Measurements from ENCODE around the gene DLGAP4. TPM values are rescaled to one million over a fixed set of nuclear protein-coding genes. Genes with fewer than 3 reads are reported as not detected.

DLGAP4 gene
- total and polyA plus RNA-seq, 9 donors: 18.2 to 75.9 (median 53.1) TPM

DNA sequence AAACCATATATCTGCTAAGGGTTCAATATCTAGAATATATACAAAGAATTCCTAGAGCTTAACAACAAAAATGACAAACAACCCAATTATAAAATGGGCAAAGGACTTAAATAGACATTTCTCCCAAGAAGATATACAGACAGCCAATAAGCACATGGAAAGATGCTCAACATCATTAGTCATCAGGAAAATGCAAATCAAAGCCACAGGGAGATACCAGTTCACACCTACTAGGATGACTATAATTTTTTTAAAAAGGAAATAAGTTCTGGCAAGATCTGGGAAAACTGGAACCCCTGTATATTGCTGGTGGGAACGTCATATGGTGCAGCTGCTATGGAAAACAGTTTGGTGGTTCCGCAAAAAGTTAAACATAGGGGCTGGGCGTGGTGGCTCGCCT, 119.0 kb downstream of the DLGAP4 start:
- WGBS, 3 donors: 45 to 63% (median 54%) methylated on average over 4 of the region's 4 CpGs
- H3K36me3 ChIP-seq: no peaks in the 10 kb centered on the region
- TF ChIP-seq POLR2A (IDR thresholded peaks at IDR 0.05): no peak
- TF ChIP-seq, protein P1, sequence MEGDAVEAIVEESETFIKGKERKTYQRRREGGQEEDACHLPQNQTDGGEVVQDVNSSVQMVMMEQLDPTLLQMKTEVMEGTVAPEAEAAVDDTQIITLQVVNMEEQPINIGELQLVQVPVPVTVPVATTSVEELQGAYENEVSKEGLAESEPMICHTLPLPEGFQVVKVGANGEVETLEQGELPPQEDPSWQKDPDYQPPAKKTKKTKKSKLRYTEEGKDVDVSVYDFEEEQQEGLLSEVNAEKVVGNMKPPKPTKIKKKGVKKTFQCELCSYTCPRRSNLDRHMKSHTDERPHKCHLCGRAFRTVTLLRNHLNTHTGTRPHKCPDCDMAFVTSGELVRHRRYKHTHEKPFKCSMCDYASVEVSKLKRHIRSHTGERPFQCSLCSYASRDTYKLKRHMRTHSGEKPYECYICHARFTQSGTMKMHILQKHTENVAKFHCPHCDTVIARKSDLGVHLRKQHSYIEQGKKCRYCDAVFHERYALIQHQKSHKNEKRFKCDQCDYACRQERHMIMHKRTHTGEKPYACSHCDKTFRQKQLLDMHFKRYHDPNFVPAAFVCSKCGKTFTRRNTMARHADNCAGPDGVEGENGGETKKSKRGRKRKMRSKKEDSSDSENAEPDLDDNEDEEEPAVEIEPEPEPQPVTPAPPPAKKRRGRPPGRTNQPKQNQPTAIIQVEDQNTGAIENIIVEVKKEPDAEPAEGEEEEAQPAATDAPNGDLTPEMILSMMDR (IDR thresholded peaks at IDR 0.05): no peak
- no peak for TF ChIP-seq EP300 (IDR thresholded peaks at IDR 0.05)
- H3K27me3 ChIP-seq: no peaks in the 10 kb centered on the region
- no peaks in the 10 kb centered on the region for H3K4me1 ChIP-seq (ENCODE audit: insufficient read depth)
- no peaks in the 10 kb centered on the region for H3K9me3 ChIP-seq
- H3K27ac ChIP-seq: no peak overlapping the region
- no peak for DNase-seq
- intact Hi-C loops (cut with DNase I): no loop called here
- no peak overlapping the region for H3K4me3 ChIP-seq

DNA sequence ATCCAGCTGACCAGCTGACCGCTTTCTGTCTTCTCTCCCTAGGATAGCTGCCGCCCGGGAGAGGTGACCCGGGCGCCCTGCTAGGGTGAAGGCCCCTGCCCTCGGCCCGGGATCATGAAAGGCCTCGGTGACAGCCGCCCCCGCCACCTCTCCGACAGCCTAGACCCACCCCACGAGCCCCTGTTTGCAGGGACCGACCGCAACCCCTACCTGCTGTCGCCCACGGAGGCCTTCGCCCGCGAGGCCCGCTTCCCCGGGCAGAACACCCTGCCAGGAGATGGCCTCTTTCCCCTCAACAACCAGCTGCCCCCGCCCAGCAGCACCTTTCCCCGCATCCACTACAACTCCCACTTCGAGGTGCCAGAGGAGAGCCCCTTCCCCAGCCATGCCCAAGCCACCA, 125.5 kb downstream of the DLGAP4 start:
- intact Hi-C loops (cut with DNase I): loop anchor here in 1 of 4 donors (10.0 kb wide), 1 partner anchor 227 kb away; no protein-coding TSS in a partner anchor

DNA sequence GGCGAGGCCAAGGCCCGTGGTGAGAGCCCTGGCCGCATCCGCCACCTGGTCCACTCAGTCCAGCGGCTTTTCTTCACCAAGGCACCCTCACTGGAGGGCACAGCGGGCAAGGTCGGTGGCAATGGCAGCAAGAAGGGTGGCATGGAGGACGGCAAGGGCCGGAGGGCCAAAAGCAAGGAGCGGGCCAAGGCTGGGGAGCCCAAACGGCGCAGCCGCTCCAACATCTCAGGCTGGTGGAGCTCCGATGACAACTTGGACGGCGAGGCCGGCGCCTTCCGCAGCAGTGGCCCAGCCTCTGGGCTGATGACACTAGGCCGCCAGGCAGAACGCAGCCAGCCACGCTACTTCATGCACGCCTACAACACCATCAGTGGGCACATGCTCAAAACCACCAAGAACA, 126.0 kb downstream of the DLGAP4 start:
- TF ChIP-seq POLR2A (IDR thresholded peaks at IDR 0.05) (no peak), EP300 (IDR thresholded peaks at IDR 0.05) (no peak)
- TF ChIP-seq, protein P1 (IDR thresholded peaks at IDR 0.05): no peak
- Histone ChIP-seq H3K4me3 (no peak overlapping the region), H3K4me1 (ENCODE audit: insufficient read depth) (no peaks in the 10 kb centered on the region), H3K9me3 (no peaks in the 10 kb centered on the region), H3K27me3 (no peaks in the 10 kb centered on the region), H3K27ac (no peak overlapping the region), H3K36me3 (no peaks in the 10 kb centered on the region)
- WGBS, 3 donors: 94 to 97% (median 95%) methylated on average over 21 to 23 of the region's 23 CpGs
- intact Hi-C loops (cut with DNase I): loop anchor here in 1 of 4 donors (10.0 kb wide), 1 partner anchor 227 kb away; no protein-coding TSS in a partner anchor
- no peak for DNase-seq

More for the DNA sequence above, 125.5 kb downstream of the DLGAP4 start:
- Histone ChIP-seq H3K4me1 (ENCODE audit: insufficient read depth) (no peaks in the 10 kb centered on the region), H3K4me3 (no peak overlapping the region), H3K27me3 (no peaks in the 10 kb centered on the region), H3K27ac (no peak overlapping the region), H3K36me3 (no peaks in the 10 kb centered on the region), H3K9me3 (no peaks in the 10 kb centered on the region)
- no peak for DNase-seq
- WGBS, 3 donors: 84 to 92% (median 88%) methylated on average over 24 of the region's 24 CpGs
- TF ChIP-seq, protein P1 (IDR thresholded peaks at IDR 0.05): no peak
- no peak for TF ChIP-seq EP300 (IDR thresholded peaks at IDR 0.05)
- no peak for TF ChIP-seq POLR2A (IDR thresholded peaks at IDR 0.05)

DNA sequence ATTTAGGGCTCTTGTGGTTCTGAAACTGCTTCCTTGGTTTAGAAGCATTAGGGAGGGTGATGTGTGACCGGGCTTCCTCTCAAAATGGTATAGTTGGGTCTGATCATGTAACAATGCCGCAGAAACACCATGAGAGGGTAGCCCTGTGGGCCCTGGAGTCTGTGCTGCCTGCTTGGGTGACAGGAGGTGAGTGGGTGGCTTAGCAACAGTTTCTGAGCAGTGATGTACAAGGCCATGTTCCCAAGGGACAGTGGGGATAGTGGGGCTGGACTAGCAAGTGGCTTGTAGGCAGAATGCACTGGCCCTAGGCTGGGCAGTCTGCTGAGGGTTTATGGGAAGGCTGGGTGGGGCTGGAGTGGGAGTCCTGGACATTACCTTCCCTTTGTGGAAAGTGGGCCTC, 128.2 kb downstream of the DLGAP4 start:
- intact Hi-C loops (cut with DNase I): loop anchor here in 1 of 4 donors (10.0 kb wide), 1 partner anchor 230 kb away; no protein-coding TSS in a partner anchor
- Histone ChIP-seq H3K9me3 (no peaks in the 10 kb centered on the region), H3K4me1 (ENCODE audit: insufficient read depth) (no peaks in the 10 kb centered on the region), H3K27me3 (no peaks in the 10 kb centered on the region), H3K4me3 (no peak overlapping the region), H3K36me3 (no peaks in the 10 kb centered on the region), H3K27ac (no peak overlapping the region)
- WGBS, 3 donors: 73 to 83% (median 82%) methylated on average over 2 of the region's 2 CpGs
- no peak for DNase-seq
- no peak for TF ChIP-seq POLR2A (IDR thresholded peaks at IDR 0.05)
- TF ChIP-seq EP300 (IDR thresholded peaks at IDR 0.05): no peak
- TF ChIP-seq, protein P1 (IDR thresholded peaks at IDR 0.05): no peak

Data from ovary (tissue), 9 donors.